GM19193 (cell line): ENCODE data around the gene MRC1.

Experiments
- POLR2A ChIP-seq: IDR thresholded peaks from 4 replicates; pipeline ENCODE4 v1.6.1; 2011; ENCODE audit not compliant: insufficient read depth, insufficient read length; ENCODE audit errors: extremely low read depth

MRC1 gene

DNA sequence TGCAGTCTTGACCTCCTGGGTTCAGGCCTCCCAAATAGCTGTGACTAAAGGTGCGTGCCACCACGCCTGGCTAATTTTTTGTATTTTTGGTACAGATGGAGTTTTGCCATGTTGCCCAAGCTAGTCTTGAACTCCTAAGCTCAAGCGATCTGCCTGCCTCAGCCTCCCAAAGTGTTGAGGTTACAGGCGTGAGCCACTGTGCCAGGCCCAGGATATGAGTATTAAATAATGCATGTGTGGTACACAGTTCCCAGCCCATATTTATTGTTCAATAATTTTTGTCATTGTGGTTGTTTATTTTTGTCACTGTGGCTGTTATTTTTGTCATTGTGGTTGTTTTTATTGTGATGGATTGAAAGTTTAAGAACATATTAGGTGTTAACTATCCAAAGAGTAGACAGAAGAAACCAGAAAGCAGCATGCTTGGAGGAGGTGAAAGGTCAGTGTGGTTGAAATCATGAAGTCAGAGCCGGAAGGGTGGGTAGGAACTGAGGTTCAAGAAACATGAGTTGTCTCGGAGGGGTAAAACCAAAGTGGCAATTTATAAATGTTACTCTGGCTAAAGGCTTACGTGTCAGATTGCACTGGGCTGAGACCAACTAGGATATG, 45.0 kb downstream of the MRC1 start:
- TF ChIP-seq POLR2A, result no peak

DNA sequence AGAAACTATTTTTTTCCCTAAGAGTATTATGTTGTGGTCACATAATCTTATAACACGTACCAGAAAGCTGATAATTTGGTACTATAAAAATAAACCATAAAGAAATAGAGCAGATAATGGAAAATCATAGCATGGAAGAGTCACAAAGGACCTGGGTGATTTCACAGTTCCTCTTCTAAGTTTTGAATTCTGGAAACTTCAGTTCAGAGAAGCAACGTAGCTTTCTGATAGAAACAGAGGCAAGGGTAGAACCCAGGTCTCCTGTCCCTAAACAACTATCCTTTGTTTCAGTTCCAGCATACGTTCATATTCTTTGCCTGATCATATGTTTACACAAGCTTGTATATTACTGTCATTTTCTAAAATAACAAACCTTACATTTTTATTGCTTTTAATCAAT, 47.9 kb downstream of the MRC1 start:
- no peak for TF ChIP-seq POLR2A

DNA sequence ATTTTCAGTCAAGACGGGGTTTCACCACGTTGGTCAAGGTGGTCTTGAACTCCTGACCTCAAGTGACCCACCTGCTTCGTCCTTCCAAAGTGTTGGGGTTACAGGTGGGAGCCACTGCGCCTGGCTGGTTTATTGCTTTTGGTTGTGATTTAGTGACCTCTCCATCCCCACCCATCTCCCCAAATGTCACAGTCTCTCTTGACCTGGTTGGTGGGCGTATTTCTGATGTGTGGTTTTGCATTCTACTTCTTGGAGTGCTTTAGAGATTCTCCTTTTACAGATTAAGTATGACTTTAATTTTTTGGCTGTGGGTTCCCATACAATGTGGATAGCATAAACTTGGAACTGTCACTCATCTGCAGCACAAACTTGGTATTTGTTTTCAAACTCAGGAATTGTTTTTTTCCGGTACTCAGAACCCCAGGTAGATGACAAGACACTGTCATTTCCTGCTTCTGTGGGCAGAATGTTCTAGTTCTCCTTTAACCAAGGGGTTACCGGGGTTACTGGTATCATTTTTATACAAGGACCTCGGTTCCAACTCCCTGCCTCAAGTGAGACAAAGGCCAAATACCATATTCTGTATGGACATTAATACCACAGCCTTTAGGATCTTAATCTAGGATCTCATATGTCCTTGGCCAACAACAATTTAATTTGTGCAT, 50.5 kb downstream of the MRC1 start:
- TF ChIP-seq POLR2A, result no peak

DNA sequence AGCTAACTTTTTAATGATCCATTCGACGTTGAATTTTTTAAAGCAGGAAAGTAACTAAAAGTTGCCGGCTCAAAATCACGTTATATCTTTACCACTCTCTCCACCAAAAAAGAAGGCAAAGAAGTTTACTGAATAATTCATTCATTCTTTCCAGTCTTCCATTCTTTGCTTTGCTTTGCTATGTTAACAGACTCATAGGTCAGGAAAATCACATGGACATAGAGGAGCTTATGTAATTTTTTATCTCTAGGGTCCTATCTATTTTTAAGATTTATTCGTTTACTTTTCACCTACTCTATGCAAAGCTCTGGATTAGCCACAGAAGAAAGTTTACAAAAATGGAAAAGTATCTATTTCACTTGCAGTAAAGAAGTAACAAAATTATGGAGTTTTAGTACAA, 52.6 kb downstream of the MRC1 start:
- TF ChIP-seq POLR2A, result no peak

DNA sequence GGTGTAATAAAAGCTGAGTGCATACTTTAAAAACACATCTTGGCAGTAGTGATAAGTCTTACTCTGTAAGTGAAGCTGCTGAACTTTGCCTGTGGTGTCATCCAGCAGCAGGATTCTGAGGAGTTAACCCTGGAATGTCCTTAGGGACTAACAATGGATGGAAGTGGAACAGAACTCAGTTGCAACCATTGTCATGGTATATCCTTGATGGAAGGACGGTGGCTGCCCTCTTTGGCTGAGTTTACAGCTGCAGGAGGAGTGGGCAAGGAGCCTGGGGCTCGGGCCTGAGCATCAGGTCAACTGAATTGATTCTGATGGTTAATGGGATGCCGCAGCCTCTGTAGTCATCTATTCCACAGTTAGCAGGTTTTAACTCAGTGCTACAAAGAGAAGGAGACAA, 56.2 kb downstream of the MRC1 start:
- no peak for TF ChIP-seq POLR2A

DNA sequence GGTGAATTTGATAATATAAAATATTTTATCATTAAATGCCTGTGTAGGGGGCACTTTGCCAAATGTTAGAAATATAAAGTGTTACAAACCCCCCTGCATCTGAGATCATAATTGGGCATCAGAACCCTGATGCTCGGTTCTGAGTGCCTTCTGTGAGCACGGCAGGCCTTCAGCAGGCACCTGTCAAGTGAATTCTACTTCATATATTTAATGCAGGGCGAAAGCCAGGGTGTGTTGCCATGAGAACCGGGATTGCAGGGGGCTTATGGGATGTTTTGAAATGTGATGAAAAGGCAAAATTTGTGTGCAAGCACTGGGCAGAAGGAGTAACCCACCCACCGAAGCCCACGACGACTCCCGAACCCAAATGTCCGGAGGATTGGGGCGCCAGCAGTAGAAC, 57.2 kb downstream of the MRC1 start:
- no peak for TF ChIP-seq POLR2A

DNA sequence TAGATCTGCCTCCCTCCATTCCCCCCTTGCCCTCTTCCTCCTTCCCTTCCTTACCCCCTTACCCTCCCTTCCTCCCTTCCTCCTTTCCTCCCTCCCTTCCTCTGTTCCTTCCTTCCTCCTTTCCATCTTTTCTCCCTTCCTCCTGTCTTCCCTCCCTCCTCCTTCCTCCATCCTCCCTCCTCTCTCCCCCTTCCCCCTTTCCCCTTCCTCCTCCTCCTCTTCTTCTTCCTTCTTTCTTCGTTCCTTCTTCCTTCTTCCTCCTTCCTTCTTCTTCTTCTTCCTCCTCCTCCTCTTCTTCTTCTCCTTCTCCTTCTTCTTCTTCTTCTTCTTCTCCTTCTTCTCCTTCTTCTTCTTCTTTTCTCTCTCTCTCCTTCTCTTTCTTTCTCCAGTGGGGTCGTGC, 57.9 kb downstream of the MRC1 start:
- TF ChIP-seq POLR2A, result no peak

DNA sequence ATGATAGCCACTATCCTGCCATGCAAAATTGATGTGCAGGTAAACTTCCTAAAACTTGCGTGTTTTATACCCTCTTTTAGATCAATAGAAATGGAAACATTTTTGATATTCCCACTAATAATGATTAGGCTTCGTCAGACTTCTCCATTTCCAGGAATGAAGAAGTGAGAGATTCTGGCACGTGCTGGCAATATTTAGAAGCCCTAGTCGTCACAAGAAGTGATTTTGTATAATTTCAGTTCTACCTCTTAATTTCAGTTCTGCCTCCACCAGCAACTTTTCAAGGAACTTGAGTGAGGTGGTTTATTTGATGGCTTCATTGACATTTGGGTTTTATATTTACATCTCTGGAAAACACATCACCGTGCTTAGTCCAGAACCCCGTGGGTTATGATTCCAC, 61.9 kb downstream of the MRC1 start:
- no peak for TF ChIP-seq POLR2A

DNA sequence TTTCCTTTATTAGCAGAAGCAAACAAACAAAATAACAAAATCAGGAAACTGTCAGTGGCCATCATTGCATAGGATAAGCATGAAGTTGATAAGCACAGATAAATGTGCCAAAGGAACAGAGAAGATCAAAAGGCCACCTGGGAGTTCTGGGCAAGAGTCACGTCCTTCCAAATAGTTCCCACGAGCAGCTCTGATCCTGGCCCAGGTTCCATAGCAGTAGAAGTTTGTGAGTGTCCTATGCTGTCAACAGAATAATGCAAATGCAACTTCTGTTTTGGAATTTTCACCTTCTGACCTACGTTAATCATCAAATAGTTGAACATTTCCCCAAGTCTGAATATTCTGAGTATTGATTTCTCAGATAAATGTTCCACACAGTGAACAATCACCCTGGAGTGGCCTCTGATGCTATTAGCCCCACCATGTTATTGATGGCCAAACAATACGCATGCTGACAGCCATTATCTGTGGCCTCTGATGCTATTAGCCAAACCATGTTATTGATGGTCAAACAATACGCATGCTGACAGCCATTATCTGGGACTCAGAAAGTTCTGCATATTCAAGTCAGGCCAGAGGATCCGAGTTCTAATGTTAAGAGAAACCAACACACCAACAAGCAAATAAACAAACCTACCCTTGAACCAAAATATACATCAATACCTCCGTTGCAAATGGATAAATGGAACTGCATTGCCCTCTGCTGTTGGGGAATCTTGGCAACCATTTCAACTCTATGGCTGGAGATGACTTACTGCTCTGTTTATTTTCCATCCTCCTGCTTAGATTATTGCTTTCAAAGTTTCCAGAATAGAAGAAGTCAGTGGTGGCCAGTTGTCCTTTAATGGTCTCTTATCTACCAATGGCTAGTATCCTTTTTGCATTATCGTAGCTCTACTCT, 63.3 kb downstream of the MRC1 start:
- no peak for TF ChIP-seq POLR2A

DNA sequence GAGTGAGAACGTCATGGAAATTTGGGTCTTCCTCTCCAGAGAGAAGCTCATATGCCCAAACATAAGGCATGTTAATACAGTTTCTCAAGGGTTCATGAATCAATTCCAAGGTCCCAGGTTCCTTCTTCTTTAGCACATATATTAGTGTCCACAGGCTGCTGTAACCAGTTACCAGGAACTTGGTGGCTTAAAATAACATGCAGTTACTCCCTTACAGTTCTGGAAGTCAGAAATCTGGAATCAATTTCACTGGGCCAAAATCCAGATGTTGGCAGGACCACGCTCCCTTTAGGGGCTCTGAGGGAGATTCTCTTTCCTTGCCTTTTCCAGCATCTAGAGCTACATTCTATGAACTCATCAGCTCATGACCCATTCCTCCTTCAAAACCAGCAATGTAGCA, 64.8 kb downstream of the MRC1 start:
- no peak for TF ChIP-seq POLR2A

DNA sequence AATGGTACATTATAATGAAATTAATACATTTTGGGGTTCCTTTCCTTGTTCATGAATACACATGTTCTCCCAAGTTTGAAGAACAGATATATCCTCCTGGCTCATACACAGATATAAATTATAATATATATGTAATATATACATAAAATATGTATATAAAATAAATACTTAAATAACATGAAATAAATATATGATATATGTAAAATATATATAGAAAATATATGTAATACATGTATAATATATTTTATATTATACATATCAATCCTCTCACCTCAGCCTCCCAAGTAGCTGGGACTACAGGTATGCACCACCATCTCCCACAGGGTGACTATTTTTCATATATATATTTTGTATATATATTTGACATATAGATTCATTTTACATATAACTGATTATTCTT, 68.0 kb downstream of the MRC1 start:
- no peak for TF ChIP-seq POLR2A

DNA sequence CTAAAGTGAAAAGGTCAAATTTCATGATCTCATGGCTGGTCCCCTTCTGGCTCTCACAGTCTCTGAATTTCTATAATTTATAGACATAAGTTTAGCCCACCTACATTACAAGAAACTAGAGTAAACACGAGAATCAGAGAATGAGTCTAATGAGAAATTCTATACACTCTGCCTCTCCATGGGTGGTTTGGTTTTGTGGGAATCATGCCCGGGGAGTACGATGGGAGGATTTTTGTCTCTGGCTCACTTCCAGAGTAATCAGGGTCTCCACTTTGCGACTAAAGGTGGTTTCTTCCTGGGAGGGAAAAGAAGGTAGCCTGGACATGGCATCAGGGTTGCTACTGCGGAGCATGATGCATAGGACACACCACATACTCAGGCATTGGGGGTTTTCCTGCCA, 69.7 kb downstream of the MRC1 start:
- no peak for TF ChIP-seq POLR2A

DNA sequence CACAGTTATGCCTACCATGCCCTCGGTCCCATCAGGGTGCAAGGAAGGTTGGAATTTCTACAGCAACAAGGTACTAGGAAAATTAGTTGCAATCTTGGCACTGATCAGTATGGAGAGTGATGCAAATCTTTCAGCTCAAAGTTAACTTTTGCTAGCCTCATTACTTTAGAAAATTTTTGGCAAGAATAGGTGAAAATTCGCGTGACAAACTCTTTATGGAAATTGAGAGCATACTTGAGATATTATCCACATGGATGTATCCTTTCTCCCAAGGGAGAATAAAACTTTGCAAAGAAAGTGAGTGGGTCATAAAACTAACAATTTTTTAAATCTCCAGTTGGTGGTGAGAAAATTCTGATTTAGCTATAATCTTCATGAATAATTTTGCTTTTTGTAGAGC, 71.5 kb downstream of the MRC1 start:
- no peak for TF ChIP-seq POLR2A

DNA sequence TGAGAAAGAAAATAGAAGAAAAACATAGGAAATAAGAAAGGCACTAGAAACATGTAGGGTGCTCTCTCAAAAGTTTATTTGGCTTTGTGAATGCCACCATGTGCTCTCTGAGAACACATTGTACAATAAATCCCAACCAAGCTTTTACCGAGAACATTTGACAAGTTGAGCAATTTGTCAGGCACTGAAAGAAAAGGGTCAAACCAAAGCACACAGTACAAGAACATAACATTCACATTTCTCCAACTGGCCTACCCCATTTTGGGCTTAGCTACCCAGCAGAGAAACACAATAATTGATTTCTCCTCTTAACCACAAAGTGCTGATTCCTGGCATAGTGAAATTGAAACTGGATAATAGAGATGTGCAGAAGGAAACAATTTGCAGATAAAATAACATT, 73.4 kb downstream of the MRC1 start:
- TF ChIP-seq POLR2A, result no peak

DNA sequence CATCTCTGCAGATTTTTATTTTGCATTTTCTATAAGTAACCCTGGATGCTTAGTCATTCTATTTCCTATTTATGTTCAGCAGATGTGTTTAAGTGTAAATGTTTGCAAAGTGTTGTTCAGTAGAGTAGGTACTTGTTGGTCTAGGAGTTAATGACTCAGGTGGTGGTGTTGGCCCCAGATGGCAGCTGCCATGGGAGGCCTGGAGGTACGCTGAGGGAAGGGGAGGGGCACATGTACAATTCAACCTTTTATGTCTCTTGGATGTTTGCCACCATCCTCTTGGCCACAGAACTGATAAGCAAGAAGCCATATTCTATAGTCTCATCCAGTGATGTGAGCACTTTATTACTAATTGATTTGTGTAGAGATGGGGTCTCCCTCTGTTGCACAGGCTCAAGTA, 74.5 kb downstream of the MRC1 start:
- TF ChIP-seq POLR2A, result no peak

DNA sequence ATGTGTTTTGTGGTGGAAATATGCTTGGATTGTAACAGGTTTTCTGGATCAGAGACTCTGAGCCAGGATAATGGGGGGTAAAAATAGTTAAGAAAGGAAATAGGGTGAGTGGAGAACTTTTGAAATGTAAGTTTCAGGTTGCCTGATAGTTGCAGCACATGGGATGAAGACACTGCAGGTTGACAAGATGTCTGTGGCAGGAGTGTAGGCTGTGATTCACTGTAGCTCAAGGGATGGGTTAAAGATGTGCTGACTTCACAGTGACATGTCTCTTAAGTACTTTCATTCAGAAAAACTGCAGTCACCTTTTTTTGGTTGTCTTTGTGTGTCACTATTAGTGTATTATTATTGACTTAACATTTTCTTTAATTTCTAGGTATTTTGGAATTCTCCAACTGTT, 79.0 kb downstream of the MRC1 start:
- no peak for TF ChIP-seq POLR2A
